Measurements from ENCODE around the gene MRPS9. TPM values are rescaled to one million over a fixed set of nuclear protein-coding genes. Genes with fewer than 3 reads are reported as not detected.

The MRPS9 gene
- total RNA-seq, 1 experiment from 2014 or later: 55.4 TPM

DNA sequence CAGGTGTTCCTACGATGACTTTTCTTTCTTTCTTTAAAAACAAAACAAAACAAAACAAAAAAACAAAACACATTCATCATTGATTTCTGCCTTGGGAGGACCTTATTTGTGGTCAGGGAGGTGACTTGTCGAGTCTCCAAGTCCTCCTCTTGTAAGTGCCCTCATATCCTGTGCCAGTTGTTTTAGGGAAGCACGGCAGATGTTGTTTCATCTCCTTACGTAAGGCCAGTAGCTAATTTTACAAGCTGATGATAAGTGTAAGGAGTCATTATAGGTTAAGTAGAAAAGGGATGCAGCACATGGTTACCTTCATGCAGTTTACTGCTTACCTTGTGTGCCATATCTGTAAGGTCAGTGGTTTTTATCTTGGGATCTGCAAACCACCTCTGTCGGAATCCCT lies 52.2 kb downstream of the MRPS9 start:
- Histone ChIP-seq H3K9me3 (ENCODE audit: low read depth, low read length, poor library complexity, severe bottlenecking) (no peaks in the 10 kb centered on the region), H3K4me1 (ENCODE audit: insufficient read depth, low read length, poor library complexity, severe bottlenecking) (peaks cover 24% of the 10 kb centered on the region), H3K4me3 (ENCODE audit: low read depth, low read length, poor library complexity, severe bottlenecking) (no peak overlapping the region), H3K27ac (ENCODE audit: low read depth, low read length, poor library complexity, severe bottlenecking) (no peak overlapping the region), H3K27me3 (replicated peaks; ENCODE audit: insufficient read depth, low read depth, low read length, poor library complexity) (no peaks in the 10 kb centered on the region), H3K36me3 (ENCODE audit: insufficient read depth, low read length, poor library complexity, severe bottlenecking) (no peaks in the 10 kb centered on the region)
- intact Hi-C loops (cut with micrococcal nuclease; ENCODE audit: unreplicated experiment): no loop called here
- no TSS peak for BruUV-seq (replicated peaks)
- ChIA-PET POLR2A (ENCODE audit: low non-redundant PET) (no interaction called here), CTCF (no interaction called here)
- no peak for TF ChIP-seq EZH2 (IDR thresholded peaks at IDR 0.05; ENCODE audit: borderline replicate concordance, low read depth, low read length, poor library complexity, severe bottlenecking)
- no peak for TF ChIP-seq CTCF (conservative IDR thresholded peaks at IDR 0.05; ENCODE audit: low read depth, low read length)
- DNase-seq (ENCODE audit: low spot score): no peak

DNA sequence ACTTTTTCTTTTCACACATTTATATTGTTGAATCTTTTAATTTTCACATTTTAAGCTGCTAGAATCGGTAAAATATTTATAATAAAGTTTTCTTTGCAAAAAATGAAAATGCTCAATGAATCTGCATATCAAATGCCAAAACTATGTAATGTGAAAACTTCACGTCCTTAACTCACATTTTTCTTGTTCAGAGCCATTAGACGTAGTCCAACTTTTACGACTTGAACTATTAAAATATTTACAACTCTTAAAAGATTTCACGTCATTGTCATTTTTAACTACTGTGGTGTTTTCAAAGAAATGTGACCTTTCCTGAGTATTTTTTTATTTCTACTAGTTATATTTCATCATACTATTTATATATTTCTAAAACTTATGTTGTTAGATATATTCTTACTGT lies 54.9 kb downstream of the MRPS9 start:
- peaks cover 8% of the 10 kb centered on the region for H3K4me1 ChIP-seq (ENCODE audit: insufficient read depth, low read length, poor library complexity, severe bottlenecking)
- no peak overlapping the region for H3K27ac ChIP-seq (ENCODE audit: low read depth, low read length, poor library complexity, severe bottlenecking)
- CTCF ChIA-PET: no interaction called here
- peaks cover 2% of the 10 kb centered on the region for H3K36me3 ChIP-seq (ENCODE audit: insufficient read depth, low read length, poor library complexity, severe bottlenecking)
- POLR2A ChIA-PET (ENCODE audit: low non-redundant PET): no interaction called here
- no peaks in the 10 kb centered on the region for H3K27me3 ChIP-seq (replicated peaks; ENCODE audit: insufficient read depth, low read depth, low read length, poor library complexity)
- intact Hi-C loops (cut with micrococcal nuclease; ENCODE audit: unreplicated experiment): no loop called here
- TF ChIP-seq CTCF (conservative IDR thresholded peaks at IDR 0.05; ENCODE audit: low read depth, low read length) (no peak), EZH2 (IDR thresholded peaks at IDR 0.05; ENCODE audit: borderline replicate concordance, low read depth, low read length, poor library complexity, severe bottlenecking) (no peak)
- H3K9me3 ChIP-seq (ENCODE audit: low read depth, low read length, poor library complexity, severe bottlenecking): no peaks in the 10 kb centered on the region
- no peak for DNase-seq (ENCODE audit: low spot score)
- BruUV-seq (replicated peaks): no TSS peak
- H3K4me3 ChIP-seq (ENCODE audit: low read depth, low read length, poor library complexity, severe bottlenecking): no peak overlapping the region

DNA sequence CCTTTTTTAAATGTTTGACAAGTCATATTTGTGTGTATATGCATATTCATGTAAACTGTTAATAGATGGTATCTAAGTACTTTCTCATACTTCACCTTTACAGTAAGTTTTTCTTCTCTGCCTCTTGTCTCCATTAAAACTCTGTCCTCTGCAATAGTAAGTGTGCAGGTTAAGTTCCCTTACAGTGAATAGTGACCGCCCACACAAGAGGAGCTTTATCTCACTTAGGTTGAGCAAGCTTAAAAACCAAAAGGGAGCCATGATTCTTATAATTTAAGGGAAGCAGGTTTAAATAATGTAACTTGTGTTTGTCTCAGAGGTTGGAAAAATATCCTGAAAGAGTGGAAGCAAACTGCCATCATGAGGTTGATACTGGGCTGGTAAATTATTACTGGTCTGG lies 61.3 kb downstream of the MRPS9 start:
- BruUV-seq (replicated peaks): no TSS peak
- POLR2A ChIA-PET (ENCODE audit: low non-redundant PET): no interaction called here
- no peaks in the 10 kb centered on the region for H3K4me1 ChIP-seq (ENCODE audit: insufficient read depth, low read length, poor library complexity, severe bottlenecking)
- CTCF ChIA-PET: no interaction called here
- intact Hi-C loops (cut with micrococcal nuclease; ENCODE audit: unreplicated experiment): no loop called here
- no peak overlapping the region for H3K4me3 ChIP-seq (ENCODE audit: low read depth, low read length, poor library complexity, severe bottlenecking)
- H3K36me3 ChIP-seq (ENCODE audit: insufficient read depth, low read length, poor library complexity, severe bottlenecking): peaks cover 20% of the 10 kb centered on the region
- no peaks in the 10 kb centered on the region for H3K9me3 ChIP-seq (ENCODE audit: low read depth, low read length, poor library complexity, severe bottlenecking)
- H3K27ac ChIP-seq (ENCODE audit: low read depth, low read length, poor library complexity, severe bottlenecking): no peak overlapping the region
- TF ChIP-seq EZH2 (IDR thresholded peaks at IDR 0.05; ENCODE audit: borderline replicate concordance, low read depth, low read length, poor library complexity, severe bottlenecking) (no peak), CTCF (conservative IDR thresholded peaks at IDR 0.05; ENCODE audit: low read depth, low read length) (no peak)
- no peaks in the 10 kb centered on the region for H3K27me3 ChIP-seq (replicated peaks; ENCODE audit: insufficient read depth, low read depth, low read length, poor library complexity)
- DNase-seq (ENCODE audit: low spot score): no peak

All from A673 (cell line).